ENCODE measurements around the gene TNFRSF19.

- no peak for TF ChIP-seq CTCF (IDR thresholded peaks at IDR 0.05; ENCODE audit: low read length)
- TF ChIP-seq EZH2 (IDR thresholded peaks at IDR 0.05; ENCODE audit: borderline replicate concordance, low read length), result no peak
These were observed 131.0 kb downstream of the TNFRSF19 start for GRCh38 chr13:23701186-23701585.
